ELF-1 (cell line): ENCODE measurements around the gene GRIN2A.

Experiments
- DNase-seq: peaks from one replicate; pipeline ENCODE4 v3.0.0-alpha.2; 2016; ENCODE audit warnings: low read depth, low spot score

Gene GRIN2A

DNA sequence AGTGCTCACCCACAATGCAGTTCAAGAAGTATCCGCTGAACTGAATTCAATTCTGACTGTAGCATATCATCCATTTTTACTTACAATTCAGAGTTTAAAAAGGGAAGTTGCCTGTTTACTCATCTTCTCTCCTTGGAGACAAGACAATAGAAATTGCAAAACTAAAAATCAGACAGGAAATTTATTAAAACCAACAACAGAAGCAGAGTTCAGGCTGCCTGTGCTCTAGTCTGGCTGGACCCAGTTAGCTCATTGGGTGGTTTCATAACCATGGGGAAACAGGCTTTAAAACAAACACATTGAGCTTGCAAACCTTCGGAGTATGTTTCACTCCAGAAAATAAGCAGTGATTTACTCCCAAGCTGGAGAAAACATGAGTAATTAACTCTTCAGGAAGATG is 321.4 kb downstream of the GRIN2A start:
- no peak for DNase-seq

DNA sequence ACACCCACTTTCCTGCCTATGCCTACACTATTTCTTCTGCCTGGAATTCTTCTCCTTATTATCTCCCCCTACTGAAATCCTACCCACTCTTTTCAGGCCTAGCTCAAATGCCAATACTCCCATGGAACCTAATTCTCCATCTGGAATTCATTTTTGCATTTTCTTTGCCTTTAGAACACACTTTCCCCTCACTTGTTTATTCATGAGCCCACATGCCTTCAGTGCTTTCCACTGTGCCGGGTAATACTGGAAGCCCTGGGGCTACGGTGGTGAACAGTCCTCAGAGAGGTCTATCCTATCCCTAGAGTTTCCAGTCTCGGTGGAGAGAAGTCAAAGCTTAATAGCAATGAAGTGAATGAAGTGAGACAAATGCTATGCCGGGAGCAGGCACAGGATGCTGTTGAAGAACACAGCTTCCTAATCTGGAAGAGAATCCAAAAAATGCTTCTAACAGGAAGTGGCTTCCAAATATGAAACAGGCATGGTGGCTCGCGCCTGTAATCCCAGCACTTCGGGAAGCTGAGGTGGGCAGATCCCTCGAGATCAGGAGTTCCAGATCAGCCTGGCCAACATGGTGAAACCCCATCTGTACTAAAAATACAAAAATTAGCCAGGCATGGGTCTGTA is 322.4 kb downstream of the GRIN2A start:
- DNase-seq, result no peak

DNA sequence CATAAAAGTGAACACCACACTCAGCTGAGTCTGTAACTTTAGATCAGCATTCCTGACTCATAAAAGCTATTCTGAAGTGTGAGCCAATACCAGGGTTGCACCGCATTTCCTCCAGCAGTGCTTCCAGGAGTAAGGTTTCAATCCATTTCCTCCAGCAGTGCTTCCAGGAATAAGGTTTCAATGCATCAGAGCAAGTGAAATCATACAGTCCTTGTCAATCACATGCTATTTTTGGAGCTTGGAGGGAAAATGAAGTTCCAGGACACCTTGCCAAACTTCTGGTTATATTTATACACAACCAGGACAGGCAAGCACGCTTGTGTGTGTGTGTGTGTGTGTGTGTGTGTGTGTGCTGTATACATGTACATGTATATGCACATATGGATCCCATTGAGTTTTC is 327.6 kb downstream of the GRIN2A start:
- no peak for DNase-seq

DNA sequence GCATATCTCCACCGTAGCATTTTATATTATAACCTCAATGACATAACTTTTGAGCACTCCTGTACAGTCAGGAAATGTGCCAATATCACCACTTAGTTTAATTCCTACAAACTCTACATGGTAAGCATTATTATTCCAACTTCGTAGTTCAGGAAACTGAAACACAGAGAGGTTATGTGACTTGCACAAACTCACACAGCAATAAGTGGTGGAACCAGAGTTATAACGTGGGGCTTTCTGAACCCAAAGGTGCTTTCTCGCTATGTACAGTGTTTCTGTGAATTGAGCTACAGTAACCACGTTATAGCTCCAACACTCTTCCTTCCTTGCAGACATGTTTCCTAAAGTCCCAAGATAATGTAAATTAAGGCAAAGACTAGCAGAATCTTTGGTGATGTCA is 330.2 kb downstream of the GRIN2A start:
- no peak for DNase-seq

DNA sequence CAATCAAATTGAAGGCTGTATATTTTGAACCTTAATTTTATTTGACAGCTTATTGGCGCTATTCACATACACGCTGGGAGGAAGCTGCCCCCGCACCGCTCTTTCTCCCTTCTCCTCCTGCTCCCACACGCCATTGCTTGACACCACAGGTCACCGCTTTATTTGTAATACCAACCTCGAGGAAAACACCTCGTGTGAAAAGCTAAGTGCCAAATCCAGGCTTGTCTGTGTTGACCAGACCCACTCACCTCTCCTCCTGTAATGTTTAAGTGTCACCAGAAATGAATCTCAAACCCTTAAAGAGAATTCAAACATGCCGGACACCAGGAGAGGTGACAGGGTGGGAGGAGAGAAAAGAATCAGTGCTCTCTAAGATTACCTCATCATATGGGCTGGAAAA is 331.4 kb downstream of the GRIN2A start:
- DNase-seq, result no peak

DNA sequence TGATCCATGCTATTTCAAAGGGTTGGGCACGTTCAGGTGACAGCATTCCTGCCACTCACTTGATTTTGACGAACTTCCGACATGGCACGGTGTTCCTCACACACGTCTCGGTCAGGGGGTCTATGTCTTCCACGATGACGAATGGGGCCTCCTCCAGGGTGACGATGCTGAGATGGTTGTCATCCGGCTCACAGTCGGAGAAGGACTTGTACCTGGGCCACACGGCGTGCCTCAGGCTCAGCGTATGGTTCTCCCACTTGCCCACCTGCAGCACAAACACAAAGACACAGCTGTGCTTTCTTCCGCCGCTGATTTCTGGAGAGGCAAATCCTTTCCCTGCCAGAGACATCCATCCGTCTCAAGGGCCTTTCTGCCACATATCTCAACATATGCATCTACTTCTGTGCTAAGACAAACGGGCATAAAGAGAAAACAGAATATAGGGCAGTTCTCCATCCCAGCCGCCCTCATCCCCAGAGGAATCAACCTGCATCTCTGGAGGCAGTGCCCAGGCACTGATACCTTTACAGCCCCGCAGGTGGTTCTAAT is 332.5 kb downstream of the GRIN2A start:
- DNase-seq, result no peak

DNA sequence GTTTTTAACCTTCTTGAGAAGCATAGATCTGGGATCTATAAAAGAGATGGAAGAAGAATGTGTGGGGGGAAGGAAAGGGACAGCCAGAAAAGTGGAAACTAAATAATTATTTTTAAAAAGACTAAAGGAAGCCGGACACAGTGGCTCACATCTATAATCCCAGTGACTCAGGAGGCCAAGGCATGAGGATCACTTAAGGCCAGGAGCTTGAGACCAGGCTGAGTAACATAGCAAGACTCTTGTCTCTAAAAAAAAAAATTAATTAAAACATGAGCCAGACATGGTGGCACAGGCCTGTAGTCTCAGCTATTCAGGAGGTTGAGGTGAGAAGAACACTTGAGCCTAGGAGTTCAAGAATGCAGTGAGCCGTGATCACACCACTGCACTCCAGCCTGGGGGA is 335.1 kb downstream of the GRIN2A start:
- no peak for DNase-seq

DNA sequence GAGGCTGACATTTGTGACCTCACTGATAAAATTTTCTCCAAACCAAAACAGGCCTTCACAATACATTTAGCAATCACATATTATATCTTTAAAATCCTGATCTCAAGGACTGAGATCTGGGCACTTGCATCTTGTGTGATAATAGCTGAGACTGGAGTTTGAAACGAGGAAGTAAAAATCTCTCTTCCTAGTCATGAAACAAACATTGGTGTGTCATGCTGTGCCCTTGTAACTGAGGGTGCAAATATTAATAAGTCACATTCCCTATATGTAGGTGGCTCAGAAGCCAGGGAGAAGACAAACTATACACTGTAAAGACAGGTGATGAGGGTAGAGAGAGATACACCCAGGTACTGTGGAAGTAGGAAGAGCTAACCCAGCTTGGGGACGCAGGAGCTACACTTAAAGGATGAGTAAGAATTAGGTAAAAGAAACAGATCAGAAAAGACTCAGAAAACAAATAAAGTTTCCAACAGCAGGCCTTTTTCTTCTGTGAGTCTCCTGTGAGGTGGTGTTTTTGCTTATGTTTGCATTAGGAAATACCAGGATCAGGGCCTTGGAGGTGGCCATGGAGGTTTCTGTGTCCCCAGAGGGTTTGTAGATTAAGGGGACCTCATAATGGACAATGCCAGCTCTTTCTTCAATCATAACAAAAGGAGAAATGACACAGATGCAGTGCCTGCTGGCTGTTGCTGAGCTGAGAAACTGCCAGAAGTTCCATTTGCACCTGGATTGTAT is 335.7 kb downstream of the GRIN2A start:
- no peak for DNase-seq

DNA sequence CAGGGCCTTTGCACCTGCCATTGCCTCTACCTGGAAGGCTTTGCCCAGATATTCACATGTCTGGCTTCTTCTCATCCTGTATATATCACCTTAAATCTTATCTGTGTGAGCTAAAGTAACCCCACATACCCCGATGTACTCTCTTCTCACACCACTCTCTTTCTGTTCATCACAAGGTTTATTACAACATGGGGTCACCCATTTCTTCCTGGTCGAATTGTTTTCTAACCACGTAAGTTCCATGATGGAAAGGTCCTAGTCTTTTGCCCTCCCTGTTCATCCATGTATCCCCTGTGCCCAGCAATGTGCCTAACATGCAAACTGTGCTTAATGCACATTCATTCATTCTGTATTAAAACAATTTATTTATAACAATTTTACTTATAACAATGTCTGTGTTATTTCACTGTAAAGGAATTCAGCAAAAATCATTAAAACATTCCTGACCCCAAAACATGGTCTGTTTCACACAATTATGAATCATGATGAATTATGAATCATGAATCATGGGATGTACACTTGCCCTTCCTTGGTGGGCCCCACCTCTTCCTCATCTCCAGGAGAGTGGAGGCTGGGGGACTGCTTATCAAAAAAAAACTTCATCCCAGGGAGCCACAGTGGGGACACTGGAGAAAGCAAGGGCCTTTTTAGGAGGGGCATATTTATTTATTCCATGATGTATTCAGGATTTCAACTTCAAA is 336.4 kb downstream of the GRIN2A start:
- DNase-seq, result no peak

DNA sequence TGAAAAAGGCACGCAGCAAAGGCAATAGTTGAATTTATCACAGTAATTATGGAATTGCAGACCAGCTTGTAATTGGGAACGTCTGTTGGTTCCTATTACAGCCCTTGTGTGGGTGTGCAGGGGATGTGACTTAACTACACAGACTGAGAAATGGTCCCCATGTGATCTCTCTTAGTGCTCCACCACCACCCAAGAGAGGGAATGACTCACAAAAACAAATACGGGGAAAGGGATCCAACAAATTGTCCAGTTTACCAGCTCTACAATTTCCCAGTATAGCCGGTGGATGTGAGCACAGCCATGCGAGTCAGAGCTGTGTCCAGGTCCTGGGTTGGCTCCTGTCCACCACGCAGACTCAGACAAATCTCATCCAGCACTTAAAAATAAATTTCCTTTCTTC is 337.9 kb downstream of the GRIN2A start:
- no peak for DNase-seq

DNA sequence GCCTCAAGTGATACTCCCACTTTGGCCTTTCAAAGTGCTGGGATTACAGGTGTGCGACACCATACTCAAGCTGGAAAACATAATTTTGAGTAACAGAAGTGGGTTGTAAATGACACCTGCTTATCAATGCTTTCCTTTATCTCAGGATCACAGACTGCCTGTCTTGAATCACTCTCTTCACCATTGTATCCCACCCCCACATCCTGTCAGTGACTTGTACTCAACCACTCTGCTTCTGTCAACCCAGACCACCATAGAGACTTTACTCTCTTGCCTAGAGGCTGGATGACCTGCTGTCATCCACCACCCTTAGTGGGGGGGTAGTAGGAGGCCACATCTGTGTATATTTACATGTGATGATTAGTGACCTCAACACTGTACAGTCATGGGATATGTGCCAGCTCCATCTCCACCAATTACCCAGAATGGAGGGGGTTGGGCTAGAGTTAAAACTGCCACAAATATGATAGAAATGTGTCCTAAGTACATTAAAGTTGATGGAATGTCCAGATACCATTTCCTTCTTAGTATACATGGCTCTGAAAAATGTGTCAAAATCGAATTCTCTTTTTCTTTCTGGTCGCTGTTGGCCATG is 338.7 kb downstream of the GRIN2A start:
- DNase-seq, result no peak

DNA sequence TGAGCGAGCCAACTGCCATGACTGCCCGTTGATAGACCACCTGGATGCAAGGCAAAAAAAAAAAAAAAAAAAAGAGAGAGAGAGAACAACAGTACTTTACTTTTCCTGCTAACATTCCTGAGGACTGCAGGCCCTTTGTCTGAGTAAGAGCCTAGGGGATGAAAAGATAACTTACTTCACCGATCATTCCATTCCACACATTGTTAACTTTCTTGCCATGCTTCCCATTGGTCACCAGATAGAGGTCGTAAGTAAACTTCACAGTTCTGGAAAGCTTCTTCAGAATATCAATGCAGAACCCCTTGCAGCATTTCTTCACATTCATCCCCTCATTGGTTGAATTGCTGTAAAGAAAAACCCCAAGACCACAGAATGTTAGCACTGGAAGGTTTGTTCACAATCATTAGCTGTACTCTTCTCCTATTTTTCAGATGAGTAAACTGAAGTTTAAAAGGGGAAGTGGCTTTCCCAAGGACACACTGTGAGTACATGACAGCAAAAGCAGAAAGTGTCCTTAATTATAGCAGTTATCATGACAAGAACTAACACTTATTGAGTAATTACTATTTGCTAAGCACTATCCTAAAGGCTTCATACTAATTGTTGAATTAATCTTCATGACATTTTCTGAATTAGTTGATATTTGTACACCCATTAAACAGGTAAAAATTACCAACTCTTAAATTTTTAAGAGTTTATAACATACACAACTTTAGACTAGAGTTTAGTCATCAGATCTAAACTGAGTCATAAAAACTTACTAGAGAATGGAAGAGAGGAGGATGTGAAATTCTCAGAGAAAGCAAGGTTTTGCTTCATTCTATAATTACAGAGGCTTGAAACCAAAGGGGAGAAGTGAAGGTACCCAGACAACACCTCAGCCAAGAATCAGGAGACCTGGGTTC is 341.2 kb downstream of the GRIN2A start:
- peak; percentile 34 for DNase-seq

DNA sequence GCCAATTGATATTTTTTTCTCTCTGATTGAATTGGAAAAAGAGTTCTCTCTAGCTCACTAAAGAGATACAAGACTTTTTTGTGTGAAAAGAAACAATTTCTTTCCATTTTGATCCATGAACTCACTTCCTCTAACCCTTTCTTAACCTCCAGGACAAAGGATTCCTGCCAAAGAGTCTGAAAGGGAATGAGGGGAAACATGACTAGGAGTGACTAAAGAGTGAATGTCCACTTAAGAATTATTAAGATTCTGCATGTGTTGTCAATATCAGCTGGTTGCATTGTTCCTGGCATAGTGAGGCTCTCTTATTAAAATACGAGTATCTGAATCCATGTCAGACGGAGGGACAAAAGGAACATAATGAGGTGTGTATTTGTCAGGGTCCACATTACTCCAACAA is 344.7 kb downstream of the GRIN2A start:
- no peak for DNase-seq

DNA sequence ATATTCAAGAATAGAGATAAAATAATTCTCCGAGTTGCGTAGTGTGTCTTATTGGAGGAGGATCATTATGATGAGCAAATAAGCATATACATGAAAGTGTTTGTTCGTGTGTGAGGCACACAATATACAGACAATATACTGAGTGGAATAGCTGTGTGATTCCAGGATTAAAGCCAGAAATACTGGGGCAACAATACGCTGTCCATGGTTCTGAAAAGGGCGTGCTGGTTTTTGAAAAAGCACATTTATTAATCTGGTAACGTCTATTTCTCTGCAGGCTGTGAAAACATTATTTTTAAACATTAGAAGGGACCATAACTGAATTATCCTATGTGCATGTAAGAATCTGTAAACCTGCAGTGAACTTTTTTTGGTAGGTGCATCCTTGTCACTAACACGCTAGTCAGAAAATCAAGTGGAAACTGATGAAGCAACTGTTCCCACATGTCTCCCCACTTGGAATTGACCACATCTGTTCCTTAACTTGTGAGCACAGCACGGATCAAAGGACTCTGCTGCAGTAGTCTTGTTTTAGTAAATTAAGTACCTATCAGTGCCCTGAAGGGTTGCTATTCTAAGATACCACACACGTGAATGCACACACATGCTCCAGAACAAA is 346.0 kb downstream of the GRIN2A start:
- no peak for DNase-seq

DNA sequence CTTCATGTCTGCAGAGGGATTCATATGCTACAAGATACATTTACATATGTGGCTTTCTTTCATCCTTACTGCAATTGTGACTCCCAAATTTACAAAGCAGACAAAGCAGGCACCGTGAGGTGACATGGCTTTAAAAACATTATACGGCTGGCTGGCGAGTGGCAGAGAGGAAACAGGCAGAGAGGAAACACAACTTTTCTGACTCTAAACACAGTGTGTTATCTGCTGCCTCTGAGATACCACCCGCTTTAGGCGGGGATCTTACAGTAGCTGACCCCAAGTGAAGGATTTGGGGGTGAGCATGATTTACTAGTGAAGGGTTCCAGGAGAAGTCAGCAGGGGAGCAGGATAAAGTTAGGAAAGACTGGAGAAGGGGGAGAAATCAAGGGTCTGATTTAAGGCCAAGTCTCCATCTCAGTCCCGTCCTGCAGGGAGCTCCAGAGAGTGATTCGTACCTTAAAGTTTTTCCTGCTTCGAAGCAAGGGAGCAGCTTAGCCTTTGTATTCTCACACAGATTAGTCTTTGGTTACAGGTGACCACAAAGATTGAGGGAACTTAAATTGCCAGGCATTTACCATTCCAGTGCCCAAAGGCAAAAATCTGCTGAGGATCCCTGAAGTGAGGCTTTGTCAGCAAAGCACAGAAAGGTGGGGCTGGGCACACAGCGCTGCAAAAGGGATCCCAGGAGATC is 355.0 kb downstream of the GRIN2A start:
- peak; percentile 52 for DNase-seq

DNA sequence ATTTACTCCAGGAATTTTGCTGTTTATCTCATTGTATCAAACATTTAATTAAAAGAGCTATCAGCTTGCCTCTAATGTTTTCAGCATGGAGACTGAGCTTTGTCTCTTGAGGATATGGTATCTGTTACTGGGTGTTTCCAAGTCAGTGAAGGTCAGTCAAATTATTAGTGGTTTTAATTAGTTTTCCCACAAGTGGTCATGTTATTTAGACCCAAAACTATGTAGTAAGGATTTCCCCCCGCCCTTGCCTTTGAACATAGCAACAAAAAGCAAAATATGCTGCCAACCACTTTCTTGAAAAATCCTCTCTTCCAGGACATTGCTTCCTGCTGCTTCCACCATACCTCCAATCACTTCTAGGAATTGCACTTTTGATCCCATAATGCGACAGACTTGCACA is 355.6 kb downstream of the GRIN2A start:
- no peak for DNase-seq

DNA sequence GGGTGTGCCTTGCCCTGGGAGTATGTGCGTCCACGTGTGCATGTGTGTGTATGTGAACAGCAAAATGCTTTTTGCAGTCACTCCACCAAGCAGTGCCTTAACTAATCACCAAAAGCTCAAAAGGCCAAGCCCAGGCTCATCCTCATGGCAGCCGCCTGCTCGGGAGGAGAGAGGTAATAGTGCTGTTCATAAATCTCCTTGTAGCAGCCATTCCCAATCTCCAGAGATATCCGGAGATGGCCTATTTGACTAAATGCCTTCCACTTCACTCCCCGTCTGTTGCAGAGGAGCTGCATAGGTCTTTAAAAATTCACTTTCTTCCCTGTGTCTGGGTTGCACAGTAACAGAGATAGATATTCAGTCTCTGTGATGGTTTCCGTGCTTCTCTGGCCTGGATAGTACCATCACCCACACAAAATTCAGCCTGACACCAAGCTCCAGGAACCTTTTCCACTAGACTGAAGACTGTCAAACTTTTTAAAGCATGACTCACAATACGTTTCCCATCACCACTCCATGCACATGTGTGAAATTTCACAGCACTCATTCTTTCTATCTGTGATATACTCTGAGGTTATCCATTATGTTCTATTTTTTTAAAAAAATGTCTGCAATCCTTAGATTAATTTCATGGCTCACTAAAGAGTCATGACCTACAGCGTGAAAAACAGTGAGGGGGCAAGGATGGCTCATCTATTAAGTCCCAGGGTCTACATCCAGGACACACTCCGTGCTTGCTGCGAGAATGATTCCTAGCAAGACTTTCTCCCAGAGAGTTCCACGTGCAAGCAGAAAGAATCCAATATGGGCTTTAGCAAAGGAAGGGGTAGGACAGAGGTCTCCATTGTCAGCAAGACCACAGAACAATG is 357.8 kb downstream of the GRIN2A start:
- no peak for DNase-seq

DNA sequence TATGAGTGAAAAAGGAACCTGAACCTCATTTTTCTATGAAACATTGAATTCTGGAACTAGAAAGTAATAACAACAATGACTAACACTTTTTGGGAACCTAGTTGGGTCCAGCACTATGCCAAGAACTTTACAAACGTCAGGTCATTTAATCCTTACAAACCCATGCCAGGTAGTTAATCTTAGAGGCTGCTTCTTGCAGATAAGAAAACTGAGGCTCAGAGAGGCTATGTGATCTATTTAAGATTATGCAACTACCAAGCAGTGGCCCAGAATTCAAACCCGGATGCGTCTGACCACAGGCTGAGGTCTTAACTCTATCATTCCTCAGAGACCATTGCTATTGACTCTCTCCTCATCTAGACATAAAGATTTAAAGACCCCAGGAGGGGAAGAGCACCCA is 358.7 kb downstream of the GRIN2A start:
- no peak for DNase-seq

DNA sequence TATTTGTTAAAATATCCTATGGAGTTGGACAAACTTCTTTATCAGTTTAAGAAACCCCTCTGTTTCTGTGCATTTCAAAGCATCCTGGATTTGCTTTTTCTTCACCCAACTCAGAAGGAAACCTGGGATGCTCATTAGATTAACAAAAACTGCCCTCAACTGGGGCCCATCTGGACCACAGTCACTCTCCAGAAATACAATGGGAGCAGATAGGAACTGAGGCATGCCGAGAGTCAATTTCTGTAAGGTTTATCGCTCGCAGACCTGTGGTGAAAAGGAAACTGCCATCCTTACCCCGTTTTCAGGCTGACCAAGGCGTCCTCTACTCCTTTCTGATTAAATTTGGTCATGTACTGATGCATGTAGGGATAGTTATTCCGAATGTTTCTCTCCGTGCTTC is 360.3 kb downstream of the GRIN2A start:
- DNase-seq, result no peak
